Fibroblast of pulmonary artery (primary cell): Measurements from ENCODE around the gene TMPRSS4.

Experiments used
- DNase-seq: peaks from one replicate; pipeline ENCODE4 v3.0.0-alpha.2; 2010; ENCODE audit warnings: low read depth
- H3K4me3 ChIP-seq: replicated peaks from 2 replicates; pipeline ENCODE4 v1.5.1; 2011; ENCODE audit warnings: low read depth, mild to moderate bottlenecking, control low read depth, low read length, moderate library complexity
- CTCF ChIP-seq: IDR thresholded peaks from 2 replicates; pipeline ENCODE4 v1.5.1; 2011; ENCODE audit warnings: mild to moderate bottlenecking, control low read depth, low read length, inconsistent platforms; ENCODE audit errors: missing control alignments

TMPRSS4 gene

DNA sequence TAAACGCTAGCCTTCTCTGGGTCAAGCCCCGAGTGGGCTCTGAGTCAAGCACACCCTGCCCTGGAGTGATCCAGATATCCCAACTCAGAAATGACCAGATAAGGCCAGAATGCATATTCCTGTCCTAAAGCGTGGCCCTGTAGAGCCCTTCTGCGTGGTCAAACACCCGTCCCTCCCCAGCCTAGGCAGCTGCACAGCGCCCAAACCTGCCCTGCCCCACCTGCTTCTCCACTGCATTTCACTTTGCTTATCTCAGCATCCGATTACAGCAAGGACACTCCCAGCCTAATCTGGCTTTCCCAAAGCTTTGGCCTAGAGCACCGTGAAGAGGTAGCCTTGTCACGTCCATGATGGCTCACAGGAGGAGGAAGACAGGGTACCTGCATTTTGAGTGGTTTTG is 11.9 kb upstream of the TMPRSS4 start:
- DNase-seq: no peak
- no peak for TF ChIP-seq CTCF
- no peak overlapping the region for H3K4me3 ChIP-seq

- DNase-seq: no peak
- no peak overlapping the region for H3K4me3 ChIP-seq
- no peak for TF ChIP-seq CTCF
Measured at GRCh38 chr11:118065384-118065783, 11.5 kb upstream of the TMPRSS4 start.

DNA sequence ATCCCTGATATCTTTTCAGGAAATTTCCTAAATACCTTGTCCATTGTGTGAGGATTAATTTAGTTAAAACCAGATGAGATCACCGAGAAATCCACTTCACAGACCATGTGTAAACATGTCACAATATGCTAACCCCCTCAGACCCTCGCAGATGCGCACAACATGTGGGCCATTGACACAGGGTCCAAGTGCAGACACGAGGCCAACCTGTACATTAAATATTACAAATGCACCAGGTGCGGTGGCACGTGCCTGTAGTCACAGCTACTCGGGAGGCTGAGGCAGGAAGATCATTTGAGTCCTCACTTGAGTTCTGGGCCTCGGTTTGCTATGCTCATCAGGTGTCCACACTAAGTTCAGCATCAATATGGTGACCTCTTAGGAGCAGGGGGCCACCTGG is 9.9 kb upstream of the TMPRSS4 start:
- H3K4me3 ChIP-seq: no peak overlapping the region
- no peak for TF ChIP-seq CTCF
- no peak for DNase-seq

DNA sequence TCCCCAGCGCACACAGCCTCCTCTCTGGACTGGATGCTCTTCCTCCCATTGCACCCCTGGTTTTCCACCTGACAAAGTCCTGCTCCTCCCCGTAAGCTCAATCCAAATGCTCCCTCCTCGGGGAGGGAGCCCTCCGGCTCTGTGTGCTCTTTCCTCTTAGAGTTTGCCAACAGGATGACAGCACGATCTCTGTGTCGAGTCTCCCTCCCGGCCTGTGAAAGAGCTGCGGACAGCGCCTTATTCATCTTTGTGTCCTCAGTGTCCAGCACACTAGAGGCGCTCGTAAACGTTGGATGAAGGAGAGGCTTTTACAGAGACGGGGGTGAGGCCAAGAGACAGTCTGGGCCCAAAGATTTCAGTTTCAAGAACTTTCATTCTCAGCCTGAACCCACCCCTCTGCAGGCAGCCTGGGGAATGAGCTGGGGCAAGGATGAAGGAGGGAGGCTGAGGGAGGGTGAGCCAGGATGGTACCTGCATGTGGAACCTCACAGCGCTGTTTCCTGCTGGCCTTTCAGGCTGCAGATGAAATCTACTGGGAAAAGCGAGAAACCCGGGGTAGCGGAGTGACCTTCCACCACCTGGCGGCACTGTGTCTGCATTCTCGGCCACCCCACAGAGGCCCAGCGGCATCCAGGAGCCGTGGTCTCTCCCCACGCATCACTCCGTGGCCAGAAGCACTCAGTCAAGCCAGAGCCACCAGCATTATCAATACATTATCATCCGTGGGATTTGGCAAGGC is 8.5 kb upstream of the TMPRSS4 start:
- H3K4me3 ChIP-seq: no peak overlapping the region
- no peak for DNase-seq
- no peak for TF ChIP-seq CTCF

GRCh38 chr11:118068945-118069612 is 7.8 kb upstream of the TMPRSS4 start:
- no peak for DNase-seq
- H3K4me3 ChIP-seq: no peak overlapping the region
- no peak for TF ChIP-seq CTCF

DNA sequence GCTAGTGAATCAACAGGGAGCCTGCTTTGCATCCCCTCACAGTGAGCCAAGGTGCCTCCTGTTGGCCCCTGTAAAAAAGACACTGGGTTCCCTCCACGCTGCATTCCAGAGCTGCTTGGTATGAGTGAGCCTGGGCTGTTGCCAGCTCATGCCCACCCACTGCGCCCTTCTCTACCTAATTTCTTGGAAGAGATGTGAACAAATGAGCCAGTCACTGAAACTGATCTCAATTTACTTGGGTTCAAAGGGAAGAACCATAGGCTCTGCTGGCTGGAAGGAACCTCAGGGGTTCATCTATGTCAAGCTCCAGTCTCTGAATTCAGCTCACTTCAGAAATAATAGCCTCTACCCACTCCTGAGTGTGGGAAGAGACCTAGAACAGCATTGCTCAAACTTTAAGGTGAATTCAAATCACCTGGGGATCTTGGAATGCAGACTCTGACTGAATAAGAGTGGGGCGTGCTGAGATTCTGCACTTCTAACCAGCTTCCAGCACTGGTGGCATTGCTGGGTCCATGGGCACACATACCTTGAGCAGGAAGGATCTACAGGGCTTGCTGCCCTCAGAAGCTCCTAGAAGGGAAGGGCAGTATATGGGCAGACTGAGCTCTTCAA is 5.4 kb upstream of the TMPRSS4 start:
- DNase-seq: no peak
- TF ChIP-seq CTCF: no peak
- H3K4me3 ChIP-seq: no peak overlapping the region

GRCh38 chr11:118073554-118073953 is 3.3 kb upstream of the TMPRSS4 start:
- TF ChIP-seq CTCF: no peak

More at GRCh38 chr11:118073554-118073953, 3.3 kb upstream of the TMPRSS4 start:
- DNase-seq: no peak
- no peak overlapping the region for H3K4me3 ChIP-seq
